ENCODE results near the gene ZNF780A.
"Not testable (repeated sequence)": the region's sequence is repeated elsewhere in the genome, so short reads cannot be mapped to it uniquely, and the experiment has no call there.

ZNF780A gene

GRCh38 chr19:40084948-40085347 is 5.8 kb downstream of the ZNF780A start:
- no peak for DNase-seq (ENCODE audit: low read depth in 2 of 2)

GRCh38 chr19:40081411-40081810 is 9.3 kb downstream of the ZNF780A start:
- no peak for DNase-seq (ENCODE audit: low read depth in 2 of 2)

- DNase-seq (ENCODE audit: low read depth in 2 of 2): no peak
Measured at GRCh38 chr19:40080289-40080688, 10.5 kb downstream of the ZNF780A start.

- no peak for DNase-seq (ENCODE audit: low read depth in 2 of 2)
Measured at GRCh38 chr19:40078377-40078776, 12.4 kb downstream of the ZNF780A start.

GRCh38 chr19:40070058-40070457 is 20.7 kb downstream of the ZNF780A start:
- no peak for DNase-seq (ENCODE audit: low read depth in 2 of 2)

- DNase-seq (ENCODE audit: low read depth in 2 of 2): no peak
Measured at GRCh38 chr19:40059624-40060023, 31.1 kb downstream of the ZNF780A start.

- DNase-seq (ENCODE audit: low read depth in 2 of 2): no peak
Measured at GRCh38 chr19:40057166-40057565, 33.6 kb downstream of the ZNF780A start.

- no peak for DNase-seq (ENCODE audit: low read depth in 2 of 2)
Measured at GRCh38 chr19:40056505-40056904, 34.2 kb downstream of the ZNF780A start.

GRCh38 chr19:40055832-40056504 is 34.8 kb downstream of the ZNF780A start, which contains the start of gene ZNF780B:
TSS of gene ZNF780B (minus strand) at chr19:40056231. CDS start at chr19:40050332, 5,899 bp downstream.
- peak; percentile 40 to 54 for DNase-seq (ENCODE audit: low read depth in 2 of 2)

GRCh38 chr19:40055049-40055448 is 35.7 kb downstream of the ZNF780A start:
- no peak for DNase-seq (ENCODE audit: low read depth in 2 of 2)

- DNase-seq (ENCODE audit: low read depth in 2 of 2): no peak
Measured at GRCh38 chr19:40054632-40055031, 36.1 kb downstream of the ZNF780A start.

- no peak for DNase-seq (ENCODE audit: low read depth in 2 of 2)
Measured at GRCh38 chr19:40053491-40053890, 37.3 kb downstream of the ZNF780A start.

GRCh38 chr19:40041718-40042117 is 49.0 kb downstream of the ZNF780A start:
- DNase-seq (ENCODE audit: low read depth in 2 of 2): not testable (repeated sequence)

- not testable (repeated sequence) for DNase-seq (ENCODE audit: low read depth in 2 of 2)
Measured at GRCh38 chr19:40038047-40038446, 52.7 kb downstream of the ZNF780A start.

GRCh38 chr19:40035996-40036395 is 54.7 kb downstream of the ZNF780A start:
- no peak for DNase-seq (ENCODE audit: low read depth in 2 of 2)

GRCh38 chr19:40033989-40034560 is 56.7 kb downstream of the ZNF780A start:
- DNase-seq (ENCODE audit: low read depth in 2 of 2): no peak

- no peak for DNase-seq (ENCODE audit: low read depth in 2 of 2)
Measured at GRCh38 chr19:40026597-40026970, 64.2 kb downstream of the ZNF780A start.

- no peak for DNase-seq (ENCODE audit: low read depth in 2 of 2)
Measured at GRCh38 chr19:40025938-40026596, 64.7 kb downstream of the ZNF780A start.

GRCh38 chr19:40023969-40024368 is 66.8 kb downstream of the ZNF780A start:
- no peak for DNase-seq (ENCODE audit: low read depth in 2 of 2)
